Activated CD4-positive, alpha-beta T cell treated with anti-CD3 and anti-CD28 coated beads, Interleukin-10, Interleukin-2, amounts not matched to agents 100 ng/mL and 50 ng/mL, durations not matched to agents 16 hours and 8 hours (primary cell): Measurements from ENCODE around the gene S1PR4.

Experiments
- DNase-seq: peaks from one replicate; pipeline ENCODE4 v3.0.0-alpha.2; 2020

The S1PR4 gene

DNA sequence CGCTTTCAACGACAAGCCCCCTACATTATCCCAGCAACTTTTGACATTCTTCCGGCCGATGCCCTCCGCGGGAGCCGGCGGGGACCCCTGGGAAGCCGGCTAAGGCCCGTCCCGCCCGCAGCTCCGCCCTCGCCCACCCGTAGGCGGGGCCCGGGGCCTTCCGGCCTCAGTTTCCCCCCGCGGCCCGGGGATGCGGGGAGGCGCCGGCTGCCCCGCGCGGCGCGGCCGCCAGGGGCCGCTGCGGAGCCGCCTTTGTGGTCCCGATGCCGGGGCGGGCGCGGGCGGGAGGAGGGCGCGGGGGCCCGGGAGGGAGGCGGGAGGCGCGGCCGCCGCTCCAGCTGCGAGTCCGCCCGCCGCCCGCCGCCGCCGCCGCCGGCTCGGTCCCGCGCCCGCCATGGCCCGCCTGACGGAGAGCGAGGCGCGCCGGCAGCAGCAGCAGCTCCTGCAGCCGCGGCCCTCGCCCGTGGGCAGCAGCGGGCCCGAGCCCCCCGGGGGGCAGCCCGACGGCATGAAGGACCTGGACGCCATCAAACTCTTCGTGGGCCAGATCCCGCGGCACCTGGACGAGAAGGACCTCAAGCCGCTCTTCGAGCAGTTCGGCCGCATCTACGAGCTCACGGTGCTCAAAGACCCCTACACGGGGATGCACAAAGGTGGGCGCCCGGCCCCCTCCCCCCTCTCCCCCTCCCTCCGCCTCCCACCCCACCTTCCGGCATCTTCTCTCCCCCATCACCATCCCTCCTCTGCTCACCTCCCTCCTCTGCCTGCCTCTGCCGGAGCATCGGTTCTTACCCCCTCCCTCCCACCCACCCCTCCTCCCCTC lies 46.0 kb downstream of the S1PR4 start, which contains the start of gene CELF5:
TSS of gene CELF5 (plus strand) at position 316 of the 823 bp plus-strand sequence. CDS start at position 395, 79 bp downstream.
- peak; percentile 56 for DNase-seq

DNA sequence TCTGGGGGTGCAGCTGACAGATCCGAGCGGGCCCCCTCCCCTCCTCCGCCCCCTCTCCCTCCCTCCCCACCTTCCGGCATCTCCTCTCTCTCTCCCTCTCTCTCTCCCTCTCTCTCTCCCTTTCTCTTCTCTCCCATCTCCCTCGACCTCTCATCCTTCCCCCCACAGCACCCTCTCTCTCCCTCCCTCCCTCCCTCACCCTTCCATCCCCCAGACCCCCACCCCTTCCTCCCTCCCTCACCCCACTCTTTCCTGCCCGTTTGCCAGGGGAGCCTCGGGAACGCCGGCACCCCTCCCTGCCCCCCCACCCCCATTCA lies 46.6 kb downstream of the S1PR4 start:
- DNase-seq = no peak

GRCh38 chr19:3225677-3226093 lies 47.1 kb downstream of the S1PR4 start:
- DNase-seq = no peak

GRCh38 chr19:3227054-3227626 lies 48.6 kb downstream of the S1PR4 start:
- no peak for DNase-seq

GRCh38 chr19:3229346-3229743 lies 50.8 kb downstream of the S1PR4 start:
- no peak for DNase-seq
